ENCODE results near the gene ATP5MC2.

The ATP5MC2 gene

GRCh38 chr12:53616950-53617349 lies 58.9 kb downstream of the ATP5MC2 start:
- no peak for DNase-seq (ENCODE audit: low spot score in 2 of 2)
- Mint-ChIP-seq H3K27ac (no peak overlapping the region), H3K36me3 (peaks cover 71% of the 10 kb centered on the region), H3K4me3 (no peak overlapping the region), H3K4me1 (peaks cover 13% of the 10 kb centered on the region), H3K9me3 (no peaks in the 10 kb centered on the region)
- no peak for ATAC-seq
